B cell (primary cell): ENCODE results near the gene EPHA7. TPM values are rescaled to one million over a fixed set of nuclear protein-coding genes. Genes with fewer than 3 reads are reported as not detected.

Experiments used
- ATAC-seq: fragments of 200-7000 bp; cut with Tn5 transposase; one replicate; pipeline ENCODE4 v1.10.0; 2021; ENCODE audit warnings: low read depth, mild to moderate bottlenecking, moderate number of reproducible peaks, moderate library complexity
- CTCF ChIA-PET: fragments of 350-600 bp; sonication (Branson Sonifier 250); formaldehyde crosslinking; loops from one replicate; lab custom pipeline; 2021; ENCODE audit warnings: antibody characterized with exemption, inconsistent platforms; lab: Charles Lee
- POLR2A ChIA-PET: fragments of 350-600 bp; sonication (Branson Sonifier 250); formaldehyde crosslinking; loops from one replicate; lab custom pipeline; 2021; ENCODE audit warnings: antibody characterized with exemption; lab: Charles Lee
- DNase-seq: peaks from one replicate; pipeline ENCODE4 v3.0.0; 2013
- H2AFZ ChIP-seq: 2 replicates; pipeline ENCODE4 v1.6.1; 2012; ENCODE audit warnings: mild to moderate bottlenecking, low read depth, low read length; ENCODE audit not compliant: insufficient read depth, poor library complexity, severe bottlenecking
- H3K27ac ChIP-seq, 2 donors: 1 replicate in 1 of 2; 2 replicates in 1 of 2; pipeline ENCODE4 v1.5.1; 2012 to 2013; ENCODE audit warnings: low read length in 2 of 2, mild to moderate bottlenecking in 2 of 2, moderate library complexity in 1 of 2
- H3K27me3 ChIP-seq, 4 experiments: fragments of 200-600 bp in 1 of 4; sonication (generic) in 1 of 4; replicated peaks in 1 of 4; 1 replicate in 2 of 4; 2 replicates in 2 of 4; pipeline versions ENCODE4 v1.6.1 to v1.7.0; 2013 to 2016; ENCODE audit warnings: low read length in 3 of 4, mild to moderate bottlenecking in 2 of 4, mixed read lengths in 1 of 4, moderate library complexity in 1 of 4; ENCODE audit not compliant: insufficient read depth in 4 of 4, control insufficient read depth in 3 of 4; ENCODE audit errors: control extremely low read depth in 1 of 4
- H3K36me3 ChIP-seq, 2 experiments: replicated peaks in 1 of 2; 1 replicate in 1 of 2; 2 replicates in 1 of 2; pipeline versions ENCODE4 v1.6.1 to v1.7.1; 2013; ENCODE audit warnings: low read length in 1 of 2; ENCODE audit not compliant: insufficient read depth in 2 of 2, control insufficient read depth in 1 of 2; ENCODE audit errors: control extremely low read depth in 1 of 2, extremely low read depth in 1 of 2
- H3K4me1 ChIP-seq, 2 donors: fragments of 200-600 bp in 1 of 2; sonication (generic) in 1 of 2; 1 replicate in 1 of 2; 2 replicates in 1 of 2; pipeline versions ENCODE4 v1.5.1 to v1.6.1; 2013 to 2017; ENCODE audit warnings: low read length in 2 of 2; ENCODE audit not compliant: control insufficient read depth in 2 of 2, insufficient read depth in 2 of 2
- H3K4me2 ChIP-seq: replicated peaks from 2 replicates; pipeline ENCODE3; 2012; ENCODE audit warnings: mild to moderate bottlenecking, low read depth, low read length; ENCODE audit not compliant: poor library complexity, severe bottlenecking
- H3K4me3 ChIP-seq, 5 experiments: fragments of 200-600 bp in 1 of 5; sonication (generic) in 1 of 5; 1 replicate in 3 of 5; 2 replicates in 2 of 5; pipeline versions ENCODE4 v1.5.1 to v1.7.0; 2011 to 2016; ENCODE audit warnings: low read length in 4 of 5, mild to moderate bottlenecking in 4 of 5, low read depth in 2 of 5, control low read depth in 1 of 5, moderate library complexity in 1 of 5; ENCODE audit not compliant: insufficient read depth in 1 of 5; ENCODE audit errors: control extremely low read depth in 1 of 5, extremely low read depth in 1 of 5
- H3K79me2 ChIP-seq: fragments of 200-600 bp; sonication (generic); one replicate; pipeline ENCODE4 v1.6.0; 2016; ENCODE audit warnings: low read length; ENCODE audit not compliant: control insufficient read depth, insufficient read depth
- H3K9ac ChIP-seq: fragments of 200-600 bp; sonication (generic); 2 replicates; pipeline ENCODE4 v1.6.1; 2017; ENCODE audit warnings: mild to moderate bottlenecking, low read length, moderate library complexity
- H3K9me3 ChIP-seq, 3 donors: one replicate each; pipeline versions ENCODE4 v1.6.1 to v1.7.1; 2013; ENCODE audit warnings: low read length in 2 of 3; ENCODE audit not compliant: control insufficient read depth in 2 of 3, insufficient read depth in 1 of 3; ENCODE audit errors: control extremely low read depth in 1 of 3
- H4K20me1 ChIP-seq: 2 replicates; pipeline ENCODE4 v1.6.0; 2012; ENCODE audit warnings: mild to moderate bottlenecking, low read length; ENCODE audit not compliant: insufficient read depth, control insufficient read depth, poor library complexity, severe bottlenecking
- H3K27ac Mint-ChIP-seq: one replicate; pipeline ENCODE4 v1.8.0; 2021; ENCODE audit warnings: mixed read lengths
- H3K27me3 Mint-ChIP-seq: one replicate; pipeline ENCODE4 v1.8.0; 2021; ENCODE audit warnings: mixed read lengths
- H3K4me1 Mint-ChIP-seq: one replicate; pipeline ENCODE4 v1.8.0; 2021; ENCODE audit warnings: mixed read lengths
- H3K4me3 Mint-ChIP-seq: one replicate; pipeline ENCODE4 v1.8.0; 2021; ENCODE audit warnings: mixed read lengths
- H3K9me3 Mint-ChIP-seq: one replicate; pipeline ENCODE4 v1.8.0; 2022; ENCODE audit warnings: mixed read lengths; ENCODE audit not compliant: insufficient read depth
- CTCF ChIP-seq: fragments of 200-600 bp; IDR thresholded peaks from one replicate; pipeline ENCODE4 v1.8.0; 2022; ENCODE audit warnings: antibody characterized with exemption, mild to moderate bottlenecking
- EZH2 ChIP-seq: IDR thresholded peaks from 2 replicates; pipeline ENCODE4 v1.6.1; 2012; ENCODE audit warnings: borderline replicate concordance, low read depth, mild to moderate bottlenecking, moderate library complexity, low read length; ENCODE audit not compliant: insufficient read depth, poor library complexity, severe bottlenecking
- WGBS: methylation state at CpG from one replicate; pipeline ENCODE4 v1.1.5; 2013; ENCODE audit warnings: missing lambda C conversion rate; ENCODE audit not compliant: insufficient coverage; 5-methylcytosine and 5-hydroxymethylcytosine counted together
- intact Hi-C: fragments of 100-400 bp; cut with micrococcal nuclease; formaldehyde crosslinking; loops from one replicate; pipeline ENCODE4 v1.10.0; 2022
- polyA plus RNA-seq: library from polyadenylated mRNA; depleted of rRNA; stranded (reverse); fragments of >200 nt; gene quantifications from 2 replicates; pipeline ENCODE4 v1.2.3, GENCODE V29; 2012
- total RNA-seq, 2 donors: library from RNA; stranded (reverse); fragments of 120-200 nt in 1 of 2; gene quantifications; 1 replicate in 1 of 2; 2 replicates in 1 of 2; pipeline versions ENCODE4 v1.2.3 to v1.2.4, GENCODE V29; 2013 to 2022

EPHA7 gene
- total and polyA plus RNA-seq, 2 donors (not counting 1 experiment from before 2014, with no cell fraction given) = not detected

DNA sequence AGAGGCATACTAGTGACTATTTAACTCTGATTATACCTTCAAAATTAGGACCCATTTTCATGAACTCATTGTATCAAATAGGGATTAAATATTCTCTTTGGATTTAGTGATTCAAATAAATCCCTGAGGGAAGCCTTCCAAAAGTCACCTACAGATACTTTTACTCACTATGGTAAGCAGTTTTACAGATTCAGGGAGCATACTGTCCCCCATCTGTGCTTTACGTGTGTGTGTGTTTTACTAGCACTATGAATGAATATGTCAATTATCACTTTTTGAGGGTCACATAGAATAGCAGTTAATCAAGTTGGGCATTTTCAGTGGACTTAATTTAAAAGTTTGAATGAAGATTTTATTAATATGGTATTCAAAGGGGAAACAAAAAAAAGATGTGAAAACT lies 96.7 kb downstream of the EPHA7 start:
- Mint-ChIP-seq H3K27ac (no peak overlapping the region), H3K27me3 (no peaks in the 10 kb centered on the region), H3K9me3 (no peaks in the 10 kb centered on the region), H3K4me1 (no peaks in the 10 kb centered on the region), H3K4me3 (no peak overlapping the region)
- DNase-seq = no peak
- H2AFZ ChIP-seq = no peak overlapping the region
- H3K36me3 ChIP-seq = no peaks in the 10 kb centered on the region
- H3K4me2 ChIP-seq = no peak overlapping the region
- no peaks in the 10 kb centered on the region for H3K9me3 ChIP-seq
- no peaks in the 10 kb centered on the region for H3K79me2 ChIP-seq
- H3K4me3 ChIP-seq = no peak overlapping the region
- CTCF ChIA-PET = no interaction called here
- no CpG with 5 or more reads among the region's 1 CpG for WGBS
- no peaks in the 10 kb centered on the region for H3K4me1 ChIP-seq
- no peak for ATAC-seq
- no peaks in the 10 kb centered on the region for H4K20me1 ChIP-seq
- H3K27me3 ChIP-seq = no peaks in the 10 kb centered on the region
- H3K27ac ChIP-seq = no peak overlapping the region
- no peak overlapping the region for H3K9ac ChIP-seq
- TF ChIP-seq EZH2 = no peak
- no peak for TF ChIP-seq CTCF
- intact Hi-C loops = no loop called here
- POLR2A ChIA-PET = no interaction called here

DNA sequence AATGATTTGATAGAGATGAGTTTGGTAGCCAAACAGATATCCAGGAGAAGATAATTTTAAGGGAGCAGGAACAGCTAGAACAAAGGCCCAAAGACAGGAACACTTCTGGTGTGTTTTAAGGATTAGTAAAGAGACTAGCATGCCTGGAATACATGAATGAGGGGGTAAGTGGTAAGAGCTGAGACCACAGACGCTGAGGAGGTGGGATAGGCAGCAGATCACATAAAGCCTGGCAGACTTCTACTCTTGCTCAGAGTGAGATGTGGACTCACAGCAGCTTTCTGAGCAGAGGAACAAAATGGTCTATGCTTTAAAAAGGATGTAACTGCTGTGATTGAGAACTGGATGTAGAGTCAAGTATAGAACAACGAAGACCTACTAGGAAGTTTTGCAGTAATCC lies 100.1 kb downstream of the EPHA7 start:
- DNase-seq (no peak), ATAC-seq (no peak)
- Histone ChIP-seq H3K4me1 (no peaks in the 10 kb centered on the region), H2AFZ (no peak overlapping the region), H3K27me3 (no peaks in the 10 kb centered on the region), H3K27ac (no peak overlapping the region), H3K4me2 (no peak overlapping the region), H3K4me3 (no peak overlapping the region), H3K36me3 (no peaks in the 10 kb centered on the region), H3K9me3 (no peaks in the 10 kb centered on the region), H3K9ac (no peak overlapping the region), H3K79me2 (no peaks in the 10 kb centered on the region), H4K20me1 (no peaks in the 10 kb centered on the region)
- CTCF ChIA-PET = no interaction called here
- intact Hi-C loops = no loop called here
- no peak for TF ChIP-seq EZH2
- no peak for TF ChIP-seq CTCF
- no peak overlapping the region for H3K4me3 Mint-ChIP-seq
- H3K9me3 Mint-ChIP-seq = no peaks in the 10 kb centered on the region
- POLR2A ChIA-PET = no interaction called here
- no peak overlapping the region for H3K27ac Mint-ChIP-seq
- whole genome bisulfite sequencing = 77% methylated on average over 1 of the region's 2 CpGs
- no peaks in the 10 kb centered on the region for H3K27me3 Mint-ChIP-seq
- no peaks in the 10 kb centered on the region for H3K4me1 Mint-ChIP-seq
